K562 (cell line): ENCODE results near the gene PPAN. TPM values are rescaled to one million over a fixed set of nuclear protein-coding genes. Genes with fewer than 3 reads are reported as not detected.

ENCODE experiments used
- CREB3L1 ChIP-seq: fragments of 450-650 bp; IDR thresholded peaks from 2 replicates; pipeline ENCODE4 v1.6.1; 2014; ENCODE audit warnings: low read depth, mild to moderate bottlenecking, moderate library complexity, borderline replicate concordance
- CXXC5 ChIP-seq: fragments of 250-450 bp; sonication (Bioruptor Pico); IDR thresholded peaks from 2 replicates; pipeline ENCODE4 v1.8.0; 2022; ENCODE audit warnings: inconsistent platforms, mild to moderate bottlenecking, moderate library complexity
- E2F6 ChIP-seq, 2 experiments: IDR thresholded peaks; 2 replicates each; pipeline ENCODE4 v1.6.1; 2011; ENCODE audit warnings: borderline replicate concordance in 1 of 2, control low read depth in 1 of 2, low read depth in 1 of 2, low read length in 1 of 2, mild to moderate bottlenecking in 1 of 2, mixed read lengths in 1 of 2, moderate library complexity in 1 of 2; ENCODE audit not compliant: insufficient read depth in 1 of 2, insufficient read length in 1 of 2, poor library complexity in 1 of 2, severe bottlenecking in 1 of 2; ENCODE audit errors: extremely low read depth in 1 of 2
- ELF4 ChIP-seq: fragments of 450-650 bp; formaldehyde crosslinking; IDR thresholded peaks from 2 replicates; pipeline ENCODE4 v1.4.0; 2022; ENCODE audit warnings: missing genetic modification characterization
- MBD2 ChIP-seq: sonication (generic); IDR thresholded peaks from 2 replicates; pipeline ENCODE4 v1.6.1; 2016; ENCODE audit warnings: low read depth, borderline replicate concordance
- MITF ChIP-seq: IDR thresholded peaks from 2 replicates; pipeline ENCODE4 v1.6.1; 2014; ENCODE audit warnings: antibody characterized with exemption
- MNT ChIP-seq, 2 experiments: fragments of 450-650 bp; conservative IDR thresholded peaks; 2 replicates each; pipeline ENCODE4 v1.6.1; 2017; ENCODE audit warnings: mild to moderate bottlenecking in 2 of 2, moderate library complexity in 2 of 2
- PHB ChIP-seq: fragments of 250-450 bp; sonication (Bioruptor Pico); IDR thresholded peaks from 2 replicates; pipeline ENCODE4 v1.5.0; 2021
- RBM25 ChIP-seq: fragments of 200-400 bp; formaldehyde crosslinking; IDR thresholded peaks from 2 replicates; pipeline ENCODE4 v1.6.1; 2018; ENCODE audit warnings: low read length, low read depth, moderate library complexity; ENCODE audit not compliant: severe bottlenecking
- RERE ChIP-seq: sonication (generic); formaldehyde crosslinking; IDR thresholded peaks from 2 replicates; pipeline ENCODE4 v1.8.0; 2023; ENCODE audit warnings: missing genetic modification reagents, mild to moderate bottlenecking, borderline replicate concordance
- TFAP4 ChIP-seq: sonication (generic); formaldehyde crosslinking; IDR thresholded peaks from 2 replicates; pipeline ENCODE4 v1.8.0; 2022; ENCODE audit warnings: missing genetic modification reagents, mild to moderate bottlenecking, moderate library complexity, borderline replicate concordance
- USF2 ChIP-seq: sonication (generic); formaldehyde crosslinking; IDR thresholded peaks from 2 replicates; pipeline ENCODE4 v1.5.0; 2020; ENCODE audit warnings: missing genetic modification reagents
- ZNF23 ChIP-seq: fragments of 250-450 bp; sonication (Bioruptor Pico); IDR thresholded peaks from 2 replicates; pipeline ENCODE4 v1.4.0; 2020; ENCODE audit warnings: mild to moderate bottlenecking
- polyA plus RNA-seq, 8 experiments: library from polyadenylated mRNA; depleted of rRNA in 4 of 8; stranded (reverse) in 5 of 8; unstranded in 3 of 8; fragments of >200 nt; fragmentation: Nextera tagmentation in 2 of 8; fragmentation: Illumina TruSeq in 1 of 8; extraction: Ambion mirVana in 2 of 8; extraction: Trizol in 1 of 8; gene quantifications; 2 replicates each; pipeline versions ENCODE4 v1.2.1 to v1.2.3, GENCODE V29; 2011 to 2014; ENCODE audit warnings: inconsistent platforms in 1 of 8, missing spikeins in 1 of 8
- total RNA-seq, 7 experiments: library from RNA; depleted of rRNA in 6 of 7; stranded (reverse); fragments of >200 nt in 6 of 7; fragmentation: Illumina TruSeq in 2 of 7; extraction: Trizol in 2 of 7; gene quantifications; 2 replicates each; pipeline versions ENCODE4 v1.2.1 to v1.2.3, GENCODE V29; 2011 to 2021; ENCODE audit warnings: low replicate concordance in 1 of 7

Gene PPAN
- total and polyA plus RNA-seq, 9 of the 15 experiments (the other 6 are each of a cell fraction or from before 2014, with no cell fraction given), result 2.2 to 129 (median 59.1) TPM

GRCh38 chr19:10061717-10062310 lies 44.3 kb upstream of the PPAN start (continued):
- peak; percentile 28; the same call in 1 of the 2 replicates for TF ChIP-seq USF2 (CRISPR knock-in tag)
- no peak for TF ChIP-seq ELF4 (CRISPR knock-in tag)
- TF ChIP-seq MBD2, result no peak
- no peak for TF ChIP-seq RBM25
- TF ChIP-seq MNT (conservative IDR thresholded peaks at IDR 0.05), result peak; percentile 67 to 88
- peak; percentile 40; the same call in 1 of the 2 replicates for TF ChIP-seq TFAP4 (CRISPR knock-in tag)
- no peak for TF ChIP-seq ZNF23
- no peak for TF ChIP-seq CXXC5
- TF ChIP-seq PHB (CRISPR knock-in tag), result no peak
- no peak for TF ChIP-seq RERE
- no peak for TF ChIP-seq E2F6 (IDR thresholded peaks at IDR 0.05; ENCODE audit: borderline replicate concordance in 1 of 2, extremely low read depth in 1 of 2, insufficient read depth in 1 of 2, insufficient read length in 1 of 2, low read depth in 1 of 2, low read length in 1 of 2, poor library complexity in 1 of 2, severe bottlenecking in 1 of 2)
- no peak for TF ChIP-seq MITF
- no peak for TF ChIP-seq CREB3L1
